ENCODE measurements around the gene NAT8L.
A peak's percentile ranks its signal among the peaks of the same experiment; 100 is the strongest.

The NAT8L gene

DNA sequence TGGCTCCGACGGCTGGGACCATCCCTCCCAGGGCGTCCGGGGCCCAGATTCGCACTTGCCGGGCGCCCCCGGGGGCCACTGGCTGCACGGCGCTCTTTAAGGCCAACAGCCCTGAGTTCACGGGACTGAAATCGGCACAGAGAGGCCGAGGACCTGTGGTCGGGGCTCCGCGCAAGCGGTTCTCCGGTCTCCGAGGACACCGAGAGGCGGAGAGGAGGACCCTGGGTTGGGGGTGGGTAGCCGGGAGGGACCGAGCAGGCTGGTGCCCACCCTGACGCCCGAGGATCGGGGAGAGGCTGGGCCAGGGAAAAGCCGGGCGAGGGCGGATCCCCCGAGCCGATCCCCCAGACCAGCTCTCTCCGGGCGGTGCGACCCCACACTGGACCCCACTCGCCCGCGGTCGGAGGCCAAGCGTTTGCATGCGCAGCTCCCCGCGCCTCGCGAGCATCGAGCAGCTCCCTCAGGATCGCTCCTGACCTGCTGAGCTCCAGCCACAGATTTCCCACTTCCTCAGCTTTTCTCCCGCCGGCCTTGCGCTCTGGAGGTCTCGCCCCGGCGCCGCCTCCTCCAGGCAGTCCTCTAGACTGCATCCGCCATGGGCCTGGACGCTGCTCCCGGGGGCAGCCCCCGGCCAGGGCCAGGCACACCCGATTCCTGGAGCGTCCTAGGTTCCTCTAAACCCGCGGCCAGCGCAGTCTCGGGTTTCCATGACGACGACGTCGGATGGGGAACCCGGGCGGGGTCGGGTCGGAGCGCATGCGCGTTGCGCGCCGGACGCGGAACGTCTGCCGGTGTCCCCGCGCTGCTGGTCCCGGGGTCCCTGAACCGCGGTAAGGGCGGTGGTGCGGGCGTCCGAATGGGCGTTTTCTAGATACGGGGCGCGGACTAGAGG, 17.6 kb upstream of the NAT8L start:
- peak overlapping the region; percentile 84 for H3K27ac Mint-ChIP-seq
- DNase-seq (peak; percentile 84), ATAC-seq (replicated peaks) (peak; percentile 83 to 86)
- H3K4me3 Mint-ChIP-seq = peak overlapping the region; percentile 87 to 96
- peaks cover 35 to 57% of the 10 kb centered on the region in 2 donors for H3K27me3 Mint-ChIP-seq
- H3K9me3 Mint-ChIP-seq = no peaks in the 10 kb centered on the region
- peaks cover 10% of the 10 kb centered on the region in 2 donors for H3K36me3 Mint-ChIP-seq
- peaks cover 6 to 11% of the 10 kb centered on the region in 2 donors for H3K4me1 Mint-ChIP-seq

DNA sequence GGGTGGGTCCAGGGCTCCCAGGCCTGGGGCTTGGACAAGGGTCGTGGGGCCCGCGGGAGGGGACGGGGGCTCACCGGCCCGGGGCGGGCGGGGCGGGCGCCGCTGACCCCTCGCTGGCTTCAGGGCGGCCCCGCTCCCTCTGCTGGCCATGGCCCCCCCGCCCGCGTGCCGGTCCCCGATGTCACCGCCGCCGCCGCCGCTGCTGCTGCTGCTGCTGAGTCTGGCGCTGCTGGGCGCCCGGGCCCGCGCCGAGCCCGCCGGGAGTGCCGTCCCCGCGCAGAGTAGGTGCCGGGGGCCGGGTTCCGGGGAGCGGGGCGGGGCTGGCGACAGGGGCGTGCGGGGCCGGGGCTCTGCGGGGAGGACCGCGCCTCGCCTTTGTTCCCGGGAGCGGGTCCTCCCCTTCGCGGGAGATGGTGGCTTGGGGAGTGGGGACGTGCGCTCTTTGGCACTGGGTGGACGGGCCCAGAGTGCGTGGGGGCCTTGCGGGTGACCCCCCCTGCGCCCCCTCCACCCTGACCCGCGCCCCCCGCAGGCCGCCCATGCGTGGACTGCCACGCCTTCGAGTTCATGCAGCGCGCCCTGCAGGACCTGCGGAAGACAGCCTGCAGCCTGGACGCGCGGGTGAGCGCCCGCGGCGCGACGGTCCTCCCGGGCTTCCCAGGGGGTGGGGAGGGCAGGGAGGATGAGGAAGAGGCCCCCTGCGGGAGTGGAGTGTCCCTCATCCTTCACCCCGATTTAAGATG, 16.8 kb upstream of the NAT8L start:
- Mint-ChIP-seq H3K4me3 (peak overlapping the region; percentile 76 to 96), H3K36me3 (peaks cover 10% of the 10 kb centered on the region in 2 donors), H3K9me3 (no peaks in the 10 kb centered on the region), H3K4me1 (peaks cover 6 to 11% of the 10 kb centered on the region in 2 donors), H3K27me3 (peaks cover 28 to 56% of the 10 kb centered on the region in 2 donors), H3K27ac (no peak overlapping the region)
- DNase-seq (no peak), ATAC-seq (replicated peaks) (peak; percentile 57 to 60)

DNA sequence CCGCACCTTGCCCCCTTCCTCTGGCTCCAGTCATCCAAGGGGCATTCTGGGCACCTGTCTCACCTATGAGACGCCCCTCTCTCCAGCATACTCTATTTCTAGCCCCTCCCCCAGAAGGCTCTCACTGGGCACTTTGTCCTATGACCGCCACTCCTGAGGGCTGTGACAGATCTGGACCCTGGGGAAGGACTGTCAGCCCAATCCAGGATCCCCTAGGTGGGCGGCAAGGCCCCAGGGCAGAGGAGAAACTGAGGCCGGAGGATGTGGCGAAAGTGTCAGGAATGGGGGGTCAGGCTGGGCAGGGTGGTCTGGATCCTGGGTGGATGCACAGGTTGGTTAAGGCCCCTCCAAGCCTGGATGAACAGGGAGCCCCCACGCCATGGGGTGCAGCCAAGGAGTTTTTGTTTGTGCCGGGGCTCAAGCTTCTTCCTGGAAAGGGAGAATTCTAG, 16.2 kb upstream of the NAT8L start:
- peaks cover 10% of the 10 kb centered on the region in 2 donors for H3K36me3 Mint-ChIP-seq
- no peak overlapping the region for H3K27ac Mint-ChIP-seq
- DNase-seq (no peak), ATAC-seq (replicated peaks) (no peak)
- H3K9me3 Mint-ChIP-seq = no peaks in the 10 kb centered on the region
- H3K27me3 Mint-ChIP-seq = peaks cover 32 to 62% of the 10 kb centered on the region in 2 donors
- H3K4me1 Mint-ChIP-seq = peaks cover 6 to 11% of the 10 kb centered on the region in 2 donors
- peak overlapping the region; percentile 76 to 79 for H3K4me3 Mint-ChIP-seq

DNA sequence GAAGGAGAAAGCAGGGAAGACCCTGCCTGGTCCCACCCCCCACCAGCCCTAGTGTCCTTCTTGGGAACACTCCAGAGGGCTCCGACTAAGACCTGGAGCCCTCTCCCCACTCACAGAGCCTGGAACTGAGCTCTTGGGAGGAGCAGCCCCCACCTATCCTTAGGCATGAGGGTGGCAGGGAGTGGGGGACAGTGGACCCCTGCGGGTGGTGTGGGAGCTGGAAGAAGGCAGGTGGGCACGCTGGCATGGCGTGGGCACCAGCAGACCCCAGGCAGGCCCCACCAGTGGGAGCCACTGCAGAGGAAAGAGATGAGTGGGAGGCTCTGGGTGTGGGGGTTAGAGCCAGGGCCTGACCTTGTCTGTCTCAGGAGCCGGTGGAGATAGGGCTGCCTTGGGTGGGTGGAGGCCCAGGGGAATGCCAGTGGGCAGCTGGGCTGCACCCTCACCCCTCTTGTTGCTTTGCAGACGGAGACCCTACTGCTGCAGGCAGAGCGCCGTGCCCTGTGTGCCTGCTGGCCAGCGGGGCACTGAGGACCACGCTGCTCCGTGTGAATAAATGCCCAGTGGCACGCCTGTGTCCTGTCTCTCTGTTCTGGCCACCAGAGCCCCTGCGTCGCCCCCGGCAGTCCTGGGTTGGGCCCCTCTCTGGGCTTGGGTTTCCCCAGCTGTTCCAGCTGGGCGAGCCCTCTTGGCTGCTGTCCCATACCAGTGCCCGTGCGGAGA, 15.6 kb upstream of the NAT8L start:
- ATAC-seq (replicated peaks) (no peak), DNase-seq (no peak)
- Mint-ChIP-seq H3K4me3 (peak overlapping the region in 1 of 2 donors; percentile 25), H3K36me3 (peaks cover 10% of the 10 kb centered on the region in 2 donors), H3K27me3 (peaks cover 38 to 68% of the 10 kb centered on the region in 2 donors), H3K27ac (no peak overlapping the region), H3K9me3 (no peaks in the 10 kb centered on the region), H3K4me1 (peaks cover 6 to 11% of the 10 kb centered on the region in 2 donors)

- H3K9me3 Mint-ChIP-seq = no peaks in the 10 kb centered on the region
- no peak overlapping the region for H3K27ac Mint-ChIP-seq
- peaks cover 10% of the 10 kb centered on the region in 2 donors for H3K36me3 Mint-ChIP-seq
- H3K4me1 Mint-ChIP-seq = peaks cover 6 to 11% of the 10 kb centered on the region in 2 donors
- ATAC-seq (replicated peaks) = no peak
- H3K27me3 Mint-ChIP-seq = peaks cover 35 to 66% of the 10 kb centered on the region in 2 donors
- peak overlapping the region in 1 of 2 donors; percentile 25 for H3K4me3 Mint-ChIP-seq
- no peak for DNase-seq
Observed at GRCh38 chr4:2044119-2044485, 15.0 kb upstream of the NAT8L start.

DNA sequence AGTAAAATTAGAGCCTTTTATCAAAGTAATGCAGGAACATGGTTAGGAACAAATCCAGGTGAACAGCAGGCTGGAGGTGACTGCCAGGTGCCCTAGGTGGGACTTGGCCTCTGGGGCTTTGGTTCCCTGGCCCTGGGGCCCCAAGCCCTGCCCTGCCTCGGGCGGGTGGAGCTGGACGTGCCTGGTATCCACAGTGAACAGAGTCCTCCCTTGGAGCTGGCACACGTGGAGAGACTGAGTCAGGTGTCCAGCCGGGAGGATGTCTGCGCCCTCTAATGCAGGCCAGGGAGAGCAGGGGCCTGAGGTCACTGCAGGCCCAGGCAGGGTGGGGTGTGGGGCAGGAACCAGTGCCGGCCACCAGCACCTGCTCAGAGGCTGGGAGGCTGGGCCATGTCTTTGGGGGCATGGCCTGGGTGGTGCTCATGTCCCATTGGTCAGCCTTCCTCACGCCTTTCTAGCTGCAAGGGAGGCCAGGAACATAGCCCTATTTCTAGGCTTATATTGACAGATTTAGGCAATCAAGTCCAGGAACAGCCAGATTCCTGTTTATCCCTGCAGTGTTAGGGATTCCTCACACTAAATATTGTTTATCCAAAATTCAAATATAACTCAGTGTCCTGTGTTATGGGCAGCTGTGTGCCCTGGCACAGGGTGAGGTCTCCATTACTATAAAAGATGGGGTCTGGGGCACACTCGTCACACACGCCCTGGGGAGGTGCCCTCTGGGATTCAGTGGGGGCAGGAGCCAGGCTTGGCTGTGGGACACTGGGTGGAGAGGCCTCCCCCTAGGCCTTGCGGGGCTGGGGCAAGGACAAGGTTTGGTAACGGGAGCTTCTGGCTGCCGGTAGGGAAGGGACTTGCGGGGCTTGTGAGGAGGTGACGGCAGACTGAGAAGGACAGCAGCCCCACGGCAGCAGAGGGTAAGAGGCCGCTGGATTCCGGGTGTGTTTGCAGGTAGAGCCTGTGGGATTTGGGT, 14.3 kb upstream of the NAT8L start:
- Mint-ChIP-seq H3K27ac (no peak overlapping the region), H3K9me3 (no peaks in the 10 kb centered on the region), H3K36me3 (peaks cover 10% of the 10 kb centered on the region in 2 donors), H3K4me1 (peaks cover 6 to 11% of the 10 kb centered on the region in 2 donors), H3K4me3 (no peak overlapping the region), H3K27me3 (peaks cover 36 to 59% of the 10 kb centered on the region in 2 donors)
- no peak for ATAC-seq (replicated peaks)
- no peak for DNase-seq

DNA sequence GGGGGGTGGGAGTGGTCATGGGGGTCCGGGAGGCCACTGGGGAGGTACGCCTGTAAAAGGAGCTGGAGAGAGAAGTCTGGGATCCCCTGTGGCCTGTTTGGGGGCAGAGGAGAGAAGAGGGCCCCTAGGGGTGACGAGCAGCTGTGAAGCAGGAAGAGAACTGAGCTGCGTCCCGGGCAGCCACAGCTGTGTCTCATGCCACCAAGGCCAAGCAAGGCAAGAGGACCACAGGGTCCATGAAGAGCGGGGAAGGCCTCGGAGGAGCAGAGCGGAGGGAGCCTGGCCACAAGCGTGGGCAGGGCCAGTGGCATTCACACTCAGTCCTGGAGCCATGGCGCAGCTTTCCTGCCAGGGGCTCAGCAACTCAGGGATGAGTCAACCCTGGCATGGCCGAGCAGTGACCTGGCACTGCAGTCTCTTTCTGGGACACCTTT, 13.6 kb upstream of the NAT8L start:
- Mint-ChIP-seq H3K27me3 (peaks cover 32 to 53% of the 10 kb centered on the region in 2 donors), H3K27ac (no peak overlapping the region), H3K9me3 (no peaks in the 10 kb centered on the region), H3K4me1 (peaks cover 4 to 11% of the 10 kb centered on the region in 2 donors), H3K36me3 (peaks cover 10% of the 10 kb centered on the region in 2 donors), H3K4me3 (no peak overlapping the region)
- no peak for ATAC-seq (replicated peaks)
- DNase-seq = no peak

DNA sequence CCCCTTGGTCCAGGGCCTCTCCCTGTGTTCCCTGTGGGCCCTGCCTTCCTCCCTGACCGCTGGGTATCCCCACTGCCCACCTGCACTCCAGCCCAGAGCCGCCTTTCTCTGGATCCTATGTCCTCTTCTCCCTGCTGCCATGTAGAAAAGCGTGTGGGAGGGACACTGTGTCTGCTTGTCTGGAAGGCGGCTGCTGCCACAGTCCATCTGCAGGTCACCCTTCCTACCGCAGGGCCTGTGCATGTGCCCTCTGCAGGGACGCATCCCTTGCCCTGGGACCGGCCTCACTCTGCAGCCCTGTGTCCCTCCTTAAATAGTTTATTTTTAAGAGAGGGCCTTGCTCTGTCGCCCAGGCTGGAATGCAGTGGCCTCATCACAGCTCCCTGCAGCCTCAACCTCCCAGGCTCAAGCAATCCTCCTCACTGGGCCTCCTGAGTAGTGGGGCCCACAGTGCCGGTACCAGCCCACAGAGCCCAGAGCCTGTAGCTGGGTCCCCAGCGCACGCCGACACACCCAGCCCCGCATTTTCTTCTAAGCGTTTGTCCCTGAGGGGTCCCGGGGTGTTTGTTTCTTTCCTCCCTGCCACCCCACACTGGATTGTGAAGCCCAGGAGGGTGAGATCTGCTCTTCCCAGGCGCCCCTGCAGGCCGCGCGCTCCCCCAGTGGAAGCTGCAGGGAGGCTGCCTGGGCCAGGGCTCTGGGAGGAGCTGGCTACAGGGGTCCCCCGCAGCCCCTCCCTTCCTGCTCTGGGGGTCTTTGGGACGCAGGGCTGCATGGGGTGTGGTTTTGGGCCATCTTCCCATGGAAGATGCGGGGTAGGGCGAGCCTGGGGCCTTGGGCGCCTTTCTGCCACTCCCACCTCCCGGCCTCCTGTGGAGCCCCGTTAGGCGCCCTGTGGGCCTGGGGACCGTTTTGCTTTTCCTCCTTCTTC, 12.8 kb upstream of the NAT8L start:
- peaks cover 10% of the 10 kb centered on the region in 2 donors for H3K36me3 Mint-ChIP-seq
- no peaks in the 10 kb centered on the region for H3K9me3 Mint-ChIP-seq
- ATAC-seq (replicated peaks) = no peak
- H3K27ac Mint-ChIP-seq = no peak overlapping the region
- H3K27me3 Mint-ChIP-seq = peaks cover 39 to 60% of the 10 kb centered on the region in 2 donors
- H3K4me3 Mint-ChIP-seq = no peak overlapping the region
- peaks cover 4 to 11% of the 10 kb centered on the region in 2 donors for H3K4me1 Mint-ChIP-seq
- DNase-seq = no peak

GRCh38 chr4:2047031-2047660, 12.0 kb upstream of the NAT8L start:
- ATAC-seq (replicated peaks) (no peak), DNase-seq (no peak)
- Mint-ChIP-seq H3K4me1 (peaks cover 2 to 5% of the 10 kb centered on the region in 2 donors), H3K9me3 (no peaks in the 10 kb centered on the region), H3K36me3 (peaks cover 10% of the 10 kb centered on the region in 2 donors), H3K4me3 (no peak overlapping the region), H3K27ac (no peak overlapping the region), H3K27me3 (peaks cover 45 to 61% of the 10 kb centered on the region in 2 donors)

DNA sequence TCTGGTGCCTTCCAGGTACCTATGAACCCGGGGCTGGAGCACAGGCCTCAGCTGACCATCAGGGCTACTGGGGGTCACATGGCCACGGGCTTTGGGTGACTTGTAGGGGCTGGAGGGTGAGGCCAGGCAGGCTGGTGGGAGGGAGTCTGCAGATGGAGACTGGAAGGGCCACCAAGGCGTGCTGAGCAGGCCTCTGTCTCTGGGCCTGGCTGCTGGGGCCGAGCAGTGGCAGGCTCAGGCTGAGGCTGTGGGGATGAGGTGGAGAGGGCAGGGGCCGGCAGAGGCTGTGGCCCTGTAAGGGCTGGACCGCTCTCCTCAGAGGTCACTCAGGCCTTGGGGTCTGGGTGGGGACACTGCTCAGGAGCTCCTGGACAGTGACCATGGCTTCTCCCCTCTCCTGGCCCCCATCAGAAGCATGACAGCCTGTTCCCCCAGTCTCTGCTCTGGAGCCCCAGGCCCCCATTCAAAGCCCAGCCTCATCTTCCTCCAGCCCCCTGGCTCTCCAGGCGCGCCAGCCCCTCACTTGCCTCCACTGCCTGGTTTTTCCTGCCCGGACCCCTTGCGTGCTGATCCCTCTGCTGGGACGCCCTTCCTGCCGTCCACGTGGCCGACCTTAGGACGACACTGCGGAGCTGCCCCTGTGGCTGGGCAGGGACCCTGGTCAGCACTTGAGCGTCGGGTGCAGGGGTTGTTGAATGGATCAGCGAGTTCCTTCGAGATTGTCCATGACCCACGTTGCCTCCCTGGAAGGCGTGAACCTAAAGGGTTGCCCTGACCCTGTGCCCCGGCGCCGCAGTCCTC, 11.1 kb upstream of the NAT8L start:
- DNase-seq = no peak
- peaks cover 0 to 5% of the 10 kb centered on the region in 2 donors for H3K4me1 Mint-ChIP-seq
- no peaks in the 10 kb centered on the region for H3K9me3 Mint-ChIP-seq
- no peak overlapping the region for H3K27ac Mint-ChIP-seq
- H3K4me3 Mint-ChIP-seq = no peak overlapping the region
- ATAC-seq (replicated peaks) = no peak
- H3K36me3 Mint-ChIP-seq = peaks cover 10% of the 10 kb centered on the region in 2 donors
- peaks cover 52 to 67% of the 10 kb centered on the region in 2 donors for H3K27me3 Mint-ChIP-seq

DNA sequence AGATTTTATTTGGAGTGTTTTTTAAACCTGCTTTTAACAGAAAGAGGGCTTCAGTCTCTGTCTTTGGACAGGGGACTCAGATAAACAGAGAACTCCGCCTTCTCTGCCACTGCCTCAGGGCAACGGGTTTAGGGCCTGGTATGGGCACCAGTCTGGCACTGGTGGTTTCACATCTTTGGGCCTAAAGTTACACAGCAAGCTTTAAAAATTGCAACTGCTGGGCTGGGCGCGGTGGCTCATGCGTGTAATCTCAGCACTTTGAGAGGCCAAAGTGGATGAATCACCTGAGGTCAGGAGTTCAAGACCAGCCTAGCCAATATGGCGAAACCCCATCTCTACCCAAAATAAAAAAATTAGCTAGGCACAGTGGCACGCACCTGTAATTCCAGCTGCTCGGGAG, 10.3 kb upstream of the NAT8L start:
- ATAC-seq (replicated peaks) (no peak), DNase-seq (no peak)
- Mint-ChIP-seq H3K27ac (no peak overlapping the region), H3K27me3 (peaks cover 53 to 68% of the 10 kb centered on the region in 2 donors), H3K9me3 (no peaks in the 10 kb centered on the region), H3K4me3 (no peak overlapping the region), H3K4me1 (peaks cover 0 to 5% of the 10 kb centered on the region in 2 donors), H3K36me3 (peaks cover 10% of the 10 kb centered on the region in 2 donors)

Measured in stimulated activated naive B cell treated with anti-CD40 and anti-IgM and Interleukin-4, amounts not matched to agents 10 μg/mL and 1 μg/mL and 100 μg/mL, for 72 hours (primary cell).